IPS DF 4.7 (cell line): ENCODE results near the gene NIT1.

Experiments
- DNase-seq: peaks from one replicate; pipeline ENCODE4 v3.0.0-alpha.2; 2013; ENCODE audit warnings: low spot score; ENCODE audit errors: extremely low read depth

The NIT1 gene

DNA sequence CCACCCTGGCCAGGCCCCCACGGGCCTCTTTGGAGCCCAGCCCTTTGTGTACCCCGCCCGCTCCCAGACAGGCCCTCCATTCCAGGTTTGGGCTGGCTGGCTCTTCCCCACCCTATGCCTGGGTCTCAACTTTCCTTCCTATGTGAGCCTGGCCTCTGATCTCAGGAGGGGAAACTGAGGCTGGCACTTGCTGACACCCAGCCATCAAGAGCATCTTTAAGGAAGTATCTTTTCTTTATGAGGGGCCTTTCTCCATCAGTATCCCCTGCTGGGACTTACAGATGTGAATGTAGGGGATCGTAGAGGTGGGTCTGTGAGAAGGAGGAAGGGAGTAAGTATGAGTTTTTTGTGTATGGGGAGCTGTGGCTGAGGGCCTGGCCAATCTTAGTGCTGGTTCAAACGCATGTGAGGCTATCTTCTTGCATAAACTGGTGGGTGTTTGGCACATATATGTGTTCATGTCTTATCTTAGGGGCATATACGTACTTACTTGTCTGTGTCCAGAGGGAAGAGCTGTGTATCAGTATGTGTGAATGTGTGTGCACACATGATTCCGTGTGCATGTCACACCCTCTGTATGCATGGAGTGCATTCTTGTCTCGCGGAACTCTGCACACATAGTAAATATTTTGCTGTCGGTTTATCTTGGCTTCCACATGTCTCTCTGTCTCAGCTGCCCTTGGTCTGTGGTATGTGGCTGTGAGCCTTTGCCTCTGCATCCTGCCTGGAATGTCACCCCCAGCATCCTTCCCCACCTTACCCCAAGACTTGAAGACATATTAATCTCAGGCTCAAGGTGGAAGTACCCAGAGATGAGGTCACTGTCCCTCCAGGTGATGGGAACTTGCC lies 33.9 kb upstream of the NIT1 start:
- DNase-seq, result no peak

- DNase-seq, result no peak
Observed at GRCh38 chr1:161084597-161084988, 33.3 kb upstream of the NIT1 start.

- no peak for DNase-seq
Observed at GRCh38 chr1:161085165-161085564, 32.7 kb upstream of the NIT1 start.

GRCh38 chr1:161086457-161086856 lies 31.4 kb upstream of the NIT1 start:
- no peak for DNase-seq

GRCh38 chr1:161088587-161089110 lies 29.3 kb upstream of the NIT1 start:
- DNase-seq, result no peak

- no peak for DNase-seq
Observed at GRCh38 chr1:161089251-161089924, 28.5 kb upstream of the NIT1 start, which contains the start of gene NECTIN4. TSS of gene NECTIN4 (minus strand) at chr1:161089558. CDS start at chr1:161089296, 262 bp downstream.

DNA sequence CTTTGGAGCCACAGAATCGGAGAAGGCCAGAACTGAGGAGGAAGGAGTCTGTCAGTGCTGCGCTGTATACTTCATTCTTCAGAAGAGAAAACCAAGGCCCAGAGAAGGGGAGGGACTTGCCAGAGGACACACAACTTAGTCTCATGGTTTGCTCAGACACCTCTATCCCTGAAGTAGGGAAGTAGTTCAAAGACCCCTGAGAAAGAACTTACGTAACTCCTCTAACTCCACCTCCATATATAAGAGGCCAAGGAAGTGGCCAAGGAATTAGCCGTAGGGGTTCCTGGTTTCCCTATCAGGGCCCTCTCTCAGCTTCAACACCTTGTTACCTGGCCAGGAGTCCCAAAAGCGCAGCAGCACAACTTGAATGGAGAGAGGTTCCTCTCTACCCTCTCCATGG lies 28.0 kb upstream of the NIT1 start:
- DNase-seq, result no peak

DNA sequence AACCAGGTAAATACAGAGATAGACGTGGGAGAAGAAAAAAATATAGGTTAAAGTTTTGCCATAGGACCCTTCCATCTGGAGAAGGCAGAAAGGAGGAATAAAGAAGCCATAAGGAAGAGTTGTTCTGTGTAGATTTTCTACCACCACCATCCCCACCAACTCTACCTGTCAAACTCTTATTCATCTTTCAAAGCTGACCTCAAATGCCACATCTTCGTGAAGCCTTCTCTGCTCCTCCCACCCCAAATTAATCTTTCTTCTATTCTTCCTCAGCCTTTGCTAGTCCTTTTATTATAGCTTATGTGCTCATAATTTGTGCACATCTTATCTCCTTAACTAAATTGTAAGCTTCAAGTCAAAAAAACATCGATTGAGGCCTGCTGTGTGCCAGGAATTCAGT lies 27.3 kb upstream of the NIT1 start:
- DNase-seq, result no peak

DNA sequence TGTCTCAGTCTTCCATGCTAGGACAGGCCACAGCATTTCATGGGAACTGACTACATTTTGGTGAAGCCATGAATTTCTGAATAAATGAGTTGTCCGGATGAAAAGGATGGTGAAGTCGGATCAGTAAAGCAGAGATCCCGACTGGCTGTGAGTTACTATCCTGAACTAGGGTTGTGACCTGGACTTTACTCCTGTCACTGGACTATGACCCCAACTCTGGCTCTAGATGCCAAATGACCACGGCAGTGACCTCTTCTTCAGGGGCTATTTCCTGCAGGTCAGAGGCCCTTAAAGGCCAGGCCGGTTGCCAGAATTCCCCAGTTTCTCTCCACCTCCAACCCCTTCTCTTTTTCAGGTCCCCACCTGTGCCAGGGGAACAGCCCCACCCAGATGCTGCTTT lies 26.8 kb upstream of the NIT1 start:
- DNase-seq, result no peak

- no peak for DNase-seq
Observed at GRCh38 chr1:161091796-161092507, 26.0 kb upstream of the NIT1 start.

GRCh38 chr1:161092621-161093028 lies 25.3 kb upstream of the NIT1 start:
- no peak for DNase-seq

DNA sequence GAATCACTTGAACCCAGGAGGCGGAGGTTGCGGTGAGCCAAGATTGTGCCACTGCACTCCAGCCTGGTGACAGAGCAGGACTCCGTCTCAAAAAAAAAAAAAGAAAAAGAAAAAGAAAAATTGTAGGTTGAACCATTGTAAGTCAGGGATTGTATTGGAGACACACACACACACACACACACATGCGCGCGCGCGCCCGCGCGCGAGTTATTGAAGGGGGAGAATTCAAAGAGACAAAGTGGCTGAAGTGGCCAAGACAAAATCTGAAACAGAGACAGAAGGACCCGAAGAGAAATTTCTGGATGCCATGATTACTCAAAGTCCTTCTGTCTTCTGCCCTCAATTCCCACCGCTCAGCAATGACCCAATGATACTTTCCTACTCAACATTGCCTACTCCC lies 23.4 kb upstream of the NIT1 start:
- no peak for DNase-seq

DNA sequence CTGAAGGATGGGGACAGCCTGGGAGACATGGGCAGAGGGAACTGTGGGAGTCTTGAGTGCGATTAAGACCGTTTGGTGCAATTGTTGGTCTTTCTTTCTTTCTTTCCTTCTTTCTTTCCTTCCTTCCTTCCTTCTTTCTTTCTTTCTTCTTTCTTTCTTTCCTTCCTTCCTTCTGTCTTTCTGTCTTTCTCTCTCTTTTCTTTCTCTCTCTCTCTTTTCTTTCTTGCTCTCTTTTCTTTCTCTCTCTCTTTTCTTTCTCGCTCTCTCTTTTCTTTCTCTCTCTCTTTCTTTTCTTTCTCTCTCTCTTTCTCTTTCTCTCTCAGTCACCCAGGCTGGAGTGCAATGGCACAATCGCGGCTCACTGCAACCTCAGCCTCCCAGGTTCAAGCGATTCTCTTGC lies 22.7 kb upstream of the NIT1 start:
- DNase-seq, result no peak

DNA sequence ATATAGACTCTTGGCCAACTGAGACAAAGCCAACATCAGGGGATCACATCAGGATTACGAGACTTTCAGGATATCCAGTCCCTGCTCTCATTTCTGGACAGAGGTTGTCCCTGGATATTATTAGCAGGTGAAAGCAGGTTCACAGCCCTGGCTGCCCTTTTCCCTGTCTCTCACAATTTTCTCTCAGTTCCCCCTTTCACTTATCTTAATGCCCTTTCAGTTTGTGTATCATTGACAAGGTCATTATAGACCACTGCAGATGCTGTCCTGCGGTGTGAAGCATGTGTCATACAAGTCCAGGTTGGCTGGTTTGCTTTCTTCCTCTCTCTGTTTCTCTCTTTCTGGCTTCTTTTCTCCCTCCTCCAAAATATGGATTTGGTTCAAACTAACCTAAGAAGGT lies 21.9 kb upstream of the NIT1 start:
- no peak for DNase-seq

GRCh38 chr1:161096530-161096929 lies 21.4 kb upstream of the NIT1 start:
- DNase-seq, result no peak

GRCh38 chr1:161098210-161099068 lies 19.5 kb upstream of the NIT1 start, which contains the start of gene KLHDC9:
TSS of gene KLHDC9 (plus strand) at chr1:161098361. CDS start at chr1:161098536, 175 bp downstream.
- peak; percentile 86 for DNase-seq

DNA sequence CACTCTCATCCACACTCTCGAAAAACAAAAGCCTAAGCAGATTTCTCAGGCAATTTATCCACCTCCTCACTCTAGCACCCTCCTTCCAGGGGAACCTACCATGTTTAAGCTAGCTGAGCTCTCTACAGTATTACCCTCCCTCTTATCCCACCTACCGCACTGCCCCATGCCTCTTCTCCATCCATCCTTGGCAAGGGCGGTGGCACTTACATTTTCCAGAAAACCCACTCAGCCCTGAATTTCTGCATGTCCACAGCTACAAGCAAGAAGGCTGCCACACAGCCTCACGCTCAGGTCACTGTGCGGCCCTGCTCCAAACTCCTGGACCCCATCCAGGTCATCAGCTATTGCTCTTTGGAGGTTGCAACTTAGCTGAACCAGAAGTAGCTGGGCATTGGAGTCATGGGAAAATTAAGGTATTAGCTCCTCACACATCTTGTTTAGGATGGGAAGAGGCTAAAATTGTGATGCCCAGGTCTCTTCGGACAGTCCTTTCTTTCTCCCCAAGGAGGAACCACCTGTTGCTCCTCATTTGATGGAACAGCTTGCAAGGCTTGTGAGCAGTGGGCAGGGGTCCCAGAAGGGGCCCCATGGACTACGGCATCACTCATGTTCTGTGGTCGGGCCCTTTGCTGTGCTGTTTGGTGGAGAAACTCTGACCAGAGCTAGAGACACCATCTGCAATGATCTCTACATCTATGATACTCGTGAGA lies 18.7 kb upstream of the NIT1 start:
- no peak for DNase-seq

- no peak for DNase-seq
Observed at GRCh38 chr1:161100556-161100955, 17.3 kb upstream of the NIT1 start.

- DNase-seq, result no peak
Observed at GRCh38 chr1:161106431-161106830, 11.5 kb upstream of the NIT1 start.

DNA sequence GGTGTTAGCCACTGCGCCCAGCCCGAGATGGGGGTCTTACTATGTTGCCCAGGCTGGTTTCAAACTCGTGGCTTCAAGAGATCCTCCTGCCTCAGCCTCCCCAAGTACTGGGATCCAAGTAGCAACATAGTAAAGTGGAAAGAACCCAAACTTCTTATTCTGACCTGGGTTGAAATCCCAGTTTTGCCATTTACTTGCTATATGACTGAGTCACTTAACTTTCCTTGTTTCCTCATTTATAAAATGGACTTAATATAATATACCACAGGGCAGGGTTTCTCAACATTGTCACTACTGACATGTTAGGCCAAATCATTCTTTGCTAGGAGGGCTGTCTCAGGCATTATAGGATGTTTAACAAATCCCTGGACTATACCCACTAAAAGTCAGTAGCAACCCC lies 6.8 kb upstream of the NIT1 start:
- DNase-seq, result no peak
